Measurements from ENCODE around the gene FMN1.

DNA sequence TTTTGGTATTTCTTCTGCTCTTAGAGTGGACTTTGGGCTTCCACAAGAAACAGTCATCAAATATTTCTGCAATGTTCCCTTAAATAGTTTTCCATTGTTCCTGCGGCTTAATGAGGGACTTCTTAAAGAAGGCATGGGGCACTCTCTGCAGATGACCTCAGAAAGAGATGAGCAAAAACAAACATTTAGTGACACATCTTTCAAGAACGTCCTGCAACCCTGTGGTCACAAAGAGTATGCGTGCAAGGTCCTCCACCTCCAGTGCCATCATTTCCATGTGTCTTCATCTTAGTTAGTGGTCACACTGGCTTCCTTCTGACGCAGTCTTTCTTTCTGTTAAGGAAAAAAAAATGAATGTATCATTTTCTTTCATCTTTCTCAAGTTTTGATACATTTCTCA, 420.5 kb downstream of the FMN1 start:
- no peak for TF ChIP-seq POLR2A (IDR thresholded peaks at IDR 0.05; ENCODE audit: low read depth, low read length)
- TF ChIP-seq POLR2AphosphoS5 (IDR thresholded peaks at IDR 0.05; ENCODE audit: low read depth, low read length), result no peak
- no peak for TF ChIP-seq TAF1 (IDR thresholded peaks at IDR 0.05; ENCODE audit: borderline replicate concordance, low read depth, low read length)

All from GM12892 (cell line).